NCI-H526 (cell line): ENCODE results near the gene TTN.
"Not testable (repeated sequence)": the region's sequence is repeated elsewhere in the genome, so short reads cannot be mapped to it uniquely, and the experiment has no call there.

ENCODE experiments used
- DNase-seq, 2 experiments: peaks; one replicate each; lab custom pipeline; 2025; lab: John Stamatoyannopoulos, UW

Gene TTN

DNA sequence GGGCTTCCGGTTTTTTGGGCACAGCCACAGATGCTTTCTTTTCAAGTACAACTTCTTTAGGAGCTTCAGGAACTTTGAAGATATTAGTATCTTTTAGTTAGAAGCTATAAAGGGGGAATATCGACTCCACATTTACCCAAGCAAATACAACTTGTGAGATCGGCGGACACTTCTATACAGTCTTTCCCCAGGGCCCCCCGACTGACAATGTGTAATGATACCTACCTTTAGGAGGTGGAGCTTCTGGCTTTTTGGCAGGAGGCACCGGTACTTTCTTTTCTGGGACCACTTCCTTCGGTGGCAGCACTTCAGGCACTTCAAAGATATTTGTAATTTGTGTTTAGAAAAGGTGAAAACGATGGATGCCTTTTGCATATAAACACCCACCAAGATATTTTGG is 148.7 kb downstream of the TTN start:
- not testable (repeated sequence) for DNase-seq

DNA sequence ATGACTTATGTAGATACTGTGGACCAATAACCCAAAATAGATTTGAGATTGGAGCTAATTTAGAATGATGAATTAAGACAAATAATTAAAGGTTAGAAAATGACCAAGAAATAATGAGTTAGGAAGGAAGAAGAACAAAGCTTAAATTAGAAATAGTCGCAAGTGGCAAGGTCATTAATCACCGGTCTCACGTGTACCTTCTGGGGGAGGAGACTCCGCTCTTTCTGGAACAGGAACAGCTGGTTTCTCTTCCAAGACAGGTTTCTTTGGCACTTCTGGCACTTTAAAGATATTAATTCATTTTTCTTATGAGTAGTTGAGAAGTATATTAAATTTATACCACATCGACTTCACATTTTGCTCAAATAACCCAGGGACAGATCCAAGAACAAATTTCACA is 156.7 kb downstream of the TTN start:
- no peak for DNase-seq

DNA sequence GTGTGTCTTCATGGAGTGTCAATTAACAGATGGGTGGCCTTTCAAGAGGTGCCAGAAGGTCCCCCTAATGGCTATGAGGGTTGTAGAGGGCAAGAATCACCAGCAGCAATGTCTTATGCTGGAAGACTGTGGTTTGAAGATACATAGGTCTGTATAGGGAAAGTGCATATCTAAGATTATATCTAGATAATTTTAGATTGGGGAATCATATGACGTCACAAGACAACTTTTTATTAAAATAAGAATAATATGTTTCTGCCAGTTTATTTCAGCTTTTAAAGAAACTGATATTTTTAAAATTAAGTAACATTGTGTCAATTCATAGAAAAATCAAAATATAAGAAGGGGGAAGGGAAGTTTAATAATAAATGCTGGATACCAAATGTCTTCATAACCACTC is 162.3 kb downstream of the TTN start:
- no peak for DNase-seq

DNA sequence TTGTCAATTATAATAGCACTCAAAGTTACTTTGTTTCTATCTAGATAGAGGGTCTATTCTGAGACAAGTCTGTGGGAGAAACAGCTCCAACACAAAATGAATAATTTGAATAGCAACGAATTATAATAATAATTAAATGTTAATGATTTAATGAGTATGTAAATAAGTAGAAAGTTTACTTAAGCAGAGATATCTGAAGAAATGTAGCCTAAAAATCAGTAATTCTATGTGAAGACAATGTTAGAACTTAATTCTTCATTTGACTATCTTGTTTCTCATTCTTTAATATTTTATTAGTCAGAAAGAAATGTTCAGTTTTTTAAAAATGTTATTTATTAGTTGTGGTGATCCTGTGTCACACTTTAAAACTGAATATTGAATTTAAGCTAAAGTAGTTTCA is 165.7 kb downstream of the TTN start:
- no peak for DNase-seq

DNA sequence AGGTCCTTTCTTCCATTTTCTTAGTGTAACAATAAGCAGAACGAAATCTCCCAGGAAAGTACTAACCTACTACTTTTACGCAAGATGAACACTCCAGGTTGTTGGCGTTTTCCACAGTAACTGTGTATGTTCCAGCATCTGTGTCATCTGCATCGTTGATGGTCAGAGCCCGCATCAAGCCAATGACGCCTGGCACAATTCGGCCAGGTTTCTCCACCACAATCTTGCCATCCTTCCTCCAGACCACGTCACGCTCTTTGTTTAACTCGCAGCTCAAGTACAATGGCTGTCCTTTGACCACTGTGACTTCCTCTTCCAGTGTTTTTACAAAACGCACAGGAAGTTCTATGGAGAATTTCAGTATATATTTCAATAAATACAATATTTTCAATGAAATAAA is 171.3 kb downstream of the TTN start:
- DNase-seq = no peak

DNA sequence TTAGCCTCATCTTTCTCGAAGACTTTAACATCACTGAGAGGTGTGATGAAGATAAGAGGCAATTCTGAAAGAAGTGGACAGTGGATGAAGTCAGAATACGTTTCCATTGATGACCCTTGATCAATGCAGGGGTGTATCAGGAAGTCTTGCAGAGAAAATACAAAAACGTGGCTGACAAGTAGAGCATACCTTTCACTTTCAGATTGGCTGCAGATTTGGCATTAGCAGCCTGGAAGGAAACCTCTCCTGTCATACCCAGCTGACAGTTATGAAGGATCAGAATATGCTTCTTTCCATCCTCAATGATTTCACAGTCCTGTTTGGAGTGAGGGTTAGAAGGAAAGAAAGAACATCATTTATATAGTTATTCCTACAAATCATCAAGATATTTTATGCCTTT is 174.5 kb downstream of the TTN start:
- no peak for DNase-seq

DNA sequence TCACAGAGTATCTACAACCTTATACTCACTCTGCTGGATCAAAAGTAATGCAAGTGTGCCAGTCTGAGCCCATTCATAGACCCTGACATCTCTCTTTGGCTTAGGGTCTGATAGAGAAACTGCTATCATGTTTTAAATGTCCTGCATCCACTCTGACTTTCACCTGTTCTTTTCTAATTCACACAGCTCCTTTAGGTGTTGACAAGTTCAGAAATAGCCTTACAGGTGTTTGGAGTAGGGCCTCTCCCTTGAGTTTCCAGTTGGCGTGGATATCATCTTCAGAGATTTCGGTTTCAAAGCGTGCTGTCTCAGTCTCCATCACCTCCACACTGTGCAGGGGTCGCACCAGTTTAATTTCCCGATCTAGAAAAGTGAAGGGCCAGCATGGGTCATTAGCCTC is 176.6 kb downstream of the TTN start:
- DNase-seq = no peak

DNA sequence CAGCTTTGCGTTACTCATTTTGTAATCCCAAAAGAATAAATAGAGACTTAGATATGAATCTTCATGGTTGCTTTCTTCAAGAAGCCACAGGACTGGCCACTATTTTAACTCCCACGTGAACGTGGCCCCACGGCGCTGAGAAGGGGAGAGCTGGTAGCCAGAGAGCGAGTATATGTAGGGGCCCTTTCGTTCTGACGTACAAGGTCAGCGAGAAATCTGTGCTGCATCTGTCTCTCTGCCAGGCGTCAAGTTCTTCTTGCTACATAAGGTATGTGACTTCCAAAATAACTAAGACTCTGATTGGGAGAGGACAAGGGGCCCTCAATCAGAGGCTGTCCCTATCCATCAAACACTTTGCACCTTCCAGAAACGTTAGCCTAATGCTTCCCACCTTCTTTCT is 177.8 kb downstream of the TTN start:
- DNase-seq = no peak

DNA sequence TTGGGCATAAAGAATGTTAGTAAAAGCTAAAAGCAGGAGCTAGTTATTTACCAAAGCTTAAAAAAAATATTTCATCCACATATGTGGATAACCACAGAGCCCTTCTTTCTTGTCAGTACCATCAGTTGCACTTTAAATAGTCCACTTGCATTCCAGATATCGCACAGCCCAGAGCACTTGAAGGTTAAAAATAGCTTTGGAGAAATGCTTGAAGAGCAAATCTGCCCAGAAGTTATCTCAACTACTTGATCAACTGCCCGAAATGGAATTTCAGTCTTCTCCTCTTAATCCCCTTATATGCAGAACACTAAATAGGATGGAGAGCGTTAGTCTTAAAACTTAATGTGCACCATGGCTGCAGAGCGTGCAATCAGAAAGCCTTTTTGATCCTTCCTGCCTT is 178.6 kb downstream of the TTN start:
- DNase-seq = no peak

DNA sequence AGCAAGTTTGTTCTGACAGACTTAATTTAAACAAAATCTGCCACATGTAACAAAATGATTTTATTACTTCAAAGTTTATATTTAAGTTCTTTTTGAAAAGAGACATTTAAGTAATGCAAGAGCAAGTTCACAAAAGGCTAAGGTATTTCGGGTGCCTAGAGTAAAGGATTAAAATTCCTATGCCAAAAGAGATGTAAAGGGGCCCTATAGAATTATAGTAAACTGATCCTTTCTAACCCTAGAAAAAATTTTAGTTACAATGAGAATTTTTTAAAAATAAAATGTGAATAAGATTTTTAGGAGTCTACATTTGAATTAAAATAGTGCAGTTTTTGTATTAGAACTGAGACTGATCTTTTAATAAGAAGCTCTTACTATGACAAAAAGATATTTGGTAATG is 179.8 kb downstream of the TTN start:
- DNase-seq = no peak

DNA sequence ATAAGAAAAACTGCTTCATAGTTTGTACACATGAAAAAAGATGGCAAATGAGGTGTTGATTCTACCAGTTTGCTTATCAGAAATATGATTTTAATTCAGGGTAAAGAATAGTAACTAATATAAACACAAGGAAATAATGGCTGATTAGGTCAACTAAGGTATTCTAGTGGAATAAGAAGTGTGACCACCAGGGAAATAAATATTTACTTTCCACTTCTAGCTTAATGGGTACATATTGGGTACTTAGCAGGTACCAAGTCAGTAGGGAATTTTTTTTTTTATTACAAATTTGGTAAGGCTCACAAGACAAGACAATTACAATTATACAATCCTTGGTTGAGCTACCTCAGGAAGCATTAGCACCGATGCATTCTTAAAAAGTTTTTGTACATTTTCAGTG is 191.3 kb downstream of the TTN start:
- no peak for DNase-seq

DNA sequence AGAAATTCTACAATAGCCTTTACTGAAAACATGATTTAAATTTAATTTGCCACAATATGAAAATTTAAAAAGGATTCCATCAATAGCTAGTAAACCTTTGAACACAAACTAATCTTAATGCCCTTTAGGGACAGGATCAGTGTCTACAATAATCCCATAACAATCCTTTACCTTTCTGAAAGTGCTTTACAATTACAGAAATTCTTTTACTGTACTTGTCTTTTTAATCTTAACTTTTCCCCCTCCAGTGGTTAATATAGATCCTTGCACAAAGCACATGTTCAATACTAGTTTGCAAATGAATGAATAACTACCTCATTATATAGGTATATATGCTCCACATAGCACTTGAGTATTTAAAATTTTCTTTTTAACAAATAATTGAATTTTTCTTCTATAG is 204.3 kb downstream of the TTN start:
- no peak for DNase-seq

DNA sequence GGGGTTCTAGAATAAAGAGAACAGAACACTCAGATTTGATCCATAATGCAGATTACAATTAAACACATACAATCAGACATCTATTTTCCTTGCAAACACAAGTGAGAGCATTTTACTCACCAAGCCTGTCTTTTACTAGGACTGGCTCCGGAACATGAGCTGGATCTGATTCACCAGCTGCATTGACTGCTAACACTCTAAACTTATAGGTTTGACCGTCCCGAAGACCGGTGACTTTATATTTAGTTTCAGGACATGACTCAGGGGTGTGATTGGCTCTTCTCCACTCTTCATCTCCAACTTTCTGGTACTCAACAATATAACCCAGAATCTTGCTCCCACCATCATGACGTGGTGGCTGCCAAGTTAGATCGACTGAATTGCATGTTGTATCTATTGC is 214.6 kb downstream of the TTN start:
- no peak for DNase-seq

DNA sequence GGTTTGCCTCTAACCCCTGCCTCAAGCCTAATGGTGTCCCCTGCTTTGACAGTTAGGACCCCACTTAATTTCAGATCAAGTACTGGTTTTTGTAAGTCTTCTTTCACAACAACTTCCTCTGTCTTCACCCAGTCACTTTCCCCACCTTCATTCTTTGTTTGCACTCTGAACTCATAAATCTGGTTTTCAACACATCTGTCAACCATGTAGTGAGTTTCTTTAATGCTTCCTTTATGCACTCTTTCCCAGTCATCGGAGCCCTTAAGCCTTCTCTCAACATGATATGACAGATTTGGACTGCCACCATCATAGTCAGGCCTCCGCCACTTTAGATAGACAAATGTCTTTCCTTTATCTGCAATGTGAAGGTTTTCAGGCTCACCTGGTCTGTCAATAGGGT is 217.9 kb downstream of the TTN start:
- DNase-seq = no peak

DNA sequence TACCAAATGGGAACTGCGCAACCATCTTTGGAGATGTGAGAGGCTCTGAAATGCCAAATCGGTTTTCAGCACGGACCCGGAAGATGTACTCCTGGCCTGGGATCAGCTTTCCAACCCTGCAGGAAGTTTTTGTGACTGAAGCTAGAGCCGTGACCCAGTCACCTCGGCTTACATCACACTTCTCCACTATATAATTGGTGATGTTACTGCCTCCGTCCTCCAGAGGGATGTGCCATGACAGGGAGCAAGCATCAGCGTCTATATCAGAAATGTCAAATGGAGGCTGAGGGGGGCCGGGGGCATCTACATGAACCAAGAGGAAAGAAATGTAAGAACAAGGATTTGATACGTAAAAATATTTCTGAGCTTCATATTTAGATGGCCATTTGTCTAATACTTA is 222.6 kb downstream of the TTN start:
- no peak for DNase-seq

DNA sequence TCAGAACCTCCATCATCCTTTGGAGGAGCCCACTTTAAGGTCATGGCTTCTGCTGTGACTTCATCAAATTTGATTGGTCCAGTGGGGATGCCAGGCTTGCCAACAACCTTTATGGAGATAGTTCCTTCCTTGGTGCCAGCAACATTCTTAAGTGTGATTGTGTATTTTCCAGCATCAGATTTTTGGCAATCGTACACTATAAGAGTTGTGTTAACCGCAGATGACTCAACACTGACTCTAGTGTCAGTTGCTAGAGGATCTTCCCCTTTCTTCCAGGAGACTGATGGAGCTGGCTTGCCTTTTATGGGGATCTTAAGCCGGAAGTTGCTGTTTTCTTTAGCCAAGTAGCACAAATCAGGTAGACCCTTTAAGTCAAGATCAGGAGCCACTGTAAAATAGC is 228.2 kb downstream of the TTN start:
- DNase-seq = no peak

DNA sequence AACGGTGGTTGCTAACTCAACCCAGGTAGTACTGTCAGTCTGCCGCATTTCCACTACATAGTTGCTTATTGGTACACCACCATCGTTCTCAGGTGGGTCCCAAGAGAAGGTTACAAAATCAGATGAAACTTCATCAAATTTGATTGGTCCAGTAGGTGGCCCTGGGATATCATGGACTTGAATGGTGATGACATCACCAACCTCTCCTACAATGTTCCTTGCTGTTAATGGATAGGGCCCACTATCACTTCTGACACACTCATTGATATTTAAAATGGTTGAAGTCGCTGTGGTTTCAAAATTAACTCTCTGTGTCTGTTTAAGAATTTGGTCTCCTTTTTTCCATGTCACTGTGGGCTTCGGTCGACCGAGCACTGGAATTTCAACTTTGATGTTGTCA is 232.4 kb downstream of the TTN start:
- DNase-seq = no peak

DNA sequence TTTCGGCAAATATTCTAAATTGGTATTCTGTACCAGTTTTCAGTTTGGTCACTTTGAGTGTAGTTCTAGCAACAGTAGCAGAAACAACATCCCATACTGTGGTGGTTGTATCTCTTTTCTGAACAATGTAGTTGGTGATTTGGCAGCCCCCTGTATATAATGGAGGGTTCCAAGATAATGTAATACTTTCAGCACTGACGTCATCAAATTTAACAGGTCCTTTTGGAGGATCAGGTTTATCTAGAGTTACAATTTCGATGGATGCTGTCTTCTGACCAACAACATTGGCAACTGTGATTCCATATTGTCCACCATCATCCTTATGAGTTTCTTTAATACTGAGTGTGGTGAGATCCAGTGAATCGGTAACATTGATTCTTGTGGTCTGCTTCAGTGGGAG is 239.0 kb downstream of the TTN start:
- no peak for DNase-seq

DNA sequence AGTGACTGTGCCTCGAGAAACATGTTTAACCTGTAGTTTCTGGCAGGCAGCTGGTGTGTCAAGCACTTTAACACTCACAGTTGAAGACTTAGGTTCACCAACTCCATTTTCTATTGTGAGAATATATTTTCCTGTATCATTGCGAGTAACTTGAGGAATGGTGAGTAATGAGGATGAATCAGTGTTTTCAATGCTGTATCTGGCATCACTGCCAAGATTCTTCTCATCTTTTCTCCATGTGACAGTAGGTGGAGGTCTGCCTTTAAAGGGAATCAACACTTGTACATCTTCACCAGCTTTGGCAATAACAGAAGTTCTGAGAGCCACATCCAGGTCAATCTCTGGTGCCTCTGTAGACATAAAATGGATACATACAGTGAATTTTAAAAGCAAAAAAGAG is 254.2 kb downstream of the TTN start:
- no peak for DNase-seq

DNA sequence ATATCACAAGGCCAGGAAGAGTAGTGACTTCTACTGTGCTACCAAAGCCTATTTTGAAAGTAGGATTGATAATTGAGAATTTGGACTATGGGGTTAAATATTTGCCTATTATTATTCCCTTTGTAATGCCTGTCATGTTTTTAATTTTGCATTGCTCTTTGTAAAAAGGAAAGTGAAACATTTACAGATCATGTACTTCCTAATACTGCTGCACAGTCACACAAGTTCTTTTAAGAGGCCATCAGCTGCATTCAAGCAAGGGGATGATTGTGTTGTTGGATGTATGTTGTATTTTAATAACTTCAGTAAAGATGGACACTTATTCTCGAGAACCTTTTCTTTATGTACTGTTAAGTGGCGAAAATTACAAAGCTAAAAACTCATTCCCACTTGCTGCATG is 256.9 kb downstream of the TTN start:
- DNase-seq = no peak

DNA sequence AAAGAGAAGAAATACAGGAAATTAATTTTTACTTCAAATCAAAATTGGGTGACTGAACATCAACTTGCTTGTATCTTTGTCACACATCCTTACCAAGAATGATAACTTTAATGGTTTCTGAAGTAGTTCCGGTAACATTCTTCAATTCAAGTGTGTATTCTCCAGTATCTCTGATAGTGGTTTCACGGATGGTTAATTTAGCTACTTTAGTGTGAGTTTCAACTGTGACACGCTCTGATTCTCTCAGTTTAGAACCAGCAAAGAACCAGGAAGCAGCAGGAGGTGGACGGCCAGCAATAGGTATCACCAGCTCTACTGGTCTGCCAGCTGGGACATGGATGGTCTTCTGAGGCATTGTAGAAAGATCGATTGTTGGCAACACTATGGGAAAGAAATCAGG is 264.7 kb downstream of the TTN start:
- no peak for DNase-seq

DNA sequence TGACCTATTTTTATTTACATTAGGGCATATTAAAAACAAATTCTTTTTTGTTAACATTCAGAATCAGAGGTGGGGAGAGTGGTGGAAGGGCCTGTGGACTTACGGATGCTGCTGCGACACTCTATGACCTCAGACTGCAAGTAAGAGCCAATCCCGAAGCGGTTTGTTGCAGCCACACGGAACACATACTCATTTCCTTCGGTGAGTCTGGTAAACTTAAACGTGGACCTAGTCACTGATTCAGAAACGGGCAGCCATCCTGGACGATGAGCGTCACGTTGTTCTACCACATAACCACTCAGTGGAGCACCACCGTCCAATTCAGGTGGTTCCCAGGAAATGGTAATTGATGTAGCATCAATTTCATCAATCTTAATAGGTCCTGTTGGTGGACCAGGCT is 265.1 kb downstream of the TTN start:
- no peak for DNase-seq

DNA sequence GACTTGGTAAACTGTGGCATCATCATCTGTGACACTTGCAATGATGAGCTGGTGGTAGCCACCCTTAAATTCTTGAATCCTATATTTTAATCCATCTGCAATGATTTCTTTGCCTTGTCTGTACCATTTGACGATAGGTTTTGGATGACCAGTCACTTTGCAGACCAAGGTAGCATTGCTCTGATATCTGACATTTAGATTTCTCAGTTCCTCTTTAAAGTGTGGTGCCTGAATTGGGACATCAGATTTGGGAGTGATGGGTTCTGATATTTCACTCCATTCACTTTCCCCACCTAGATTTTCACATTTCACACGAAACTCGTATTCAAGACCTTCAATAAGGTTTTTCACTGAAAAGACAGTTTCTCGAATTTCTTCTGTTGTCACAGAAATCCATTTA is 271.2 kb downstream of the TTN start:
- DNase-seq = no peak

DNA sequence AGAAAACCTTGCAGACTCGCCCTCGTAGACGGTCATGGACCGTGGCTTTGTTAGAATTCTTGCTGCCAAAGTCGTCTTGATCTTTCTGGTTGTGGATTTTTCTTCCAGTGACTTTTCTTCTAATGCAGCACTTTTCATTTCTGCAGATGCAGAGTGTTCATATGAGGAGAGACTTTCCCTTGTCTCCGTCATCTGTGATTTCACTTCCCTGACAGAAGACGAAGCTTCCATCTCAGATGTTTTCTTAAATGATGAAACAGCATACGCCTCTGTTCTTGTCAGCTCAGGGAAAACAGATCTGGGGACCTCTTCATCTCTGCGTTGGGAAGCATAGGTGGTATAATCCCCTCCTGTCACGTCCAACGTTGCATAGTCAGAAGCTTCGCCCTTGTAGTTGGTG is 276.1 kb downstream of the TTN start:
- DNase-seq = no peak

DNA sequence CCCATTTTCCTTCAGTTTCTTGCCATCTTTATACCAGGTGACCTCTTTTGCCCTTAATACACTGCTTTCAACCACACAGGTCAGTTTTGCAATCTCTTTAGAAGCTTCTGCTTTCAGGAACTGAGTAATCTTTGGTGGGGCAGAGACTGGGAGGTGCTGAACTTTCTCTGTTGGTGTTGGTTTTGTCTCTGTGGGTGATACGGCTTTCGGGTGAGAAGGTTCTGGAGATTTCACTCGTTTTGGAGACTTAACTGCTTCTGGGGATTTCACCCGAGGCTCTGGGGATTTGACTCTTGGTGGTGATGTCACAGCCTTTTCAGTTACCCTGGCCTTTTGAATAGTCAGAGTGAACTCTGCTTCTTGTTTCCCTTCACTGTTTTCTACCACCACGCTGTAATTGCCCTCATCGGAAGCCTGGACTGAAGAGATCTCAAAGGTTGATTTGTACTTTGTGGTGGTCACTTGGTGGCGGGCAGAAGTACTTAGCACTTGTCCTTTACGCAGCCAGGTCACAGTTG is 276.5 kb downstream of the TTN start:
- DNase-seq = no peak
